HK-2 (cell line): ENCODE results near the gene OR6B1.
A peak's percentile ranks its signal among the peaks of the same experiment; 100 is the strongest.

Experiments
- DNase-seq: peaks from one replicate; pipeline ENCODE4 v3.0.0-alpha.2; 2018; ENCODE audit not compliant: unreplicated experiment

Gene OR6B1

DNA sequence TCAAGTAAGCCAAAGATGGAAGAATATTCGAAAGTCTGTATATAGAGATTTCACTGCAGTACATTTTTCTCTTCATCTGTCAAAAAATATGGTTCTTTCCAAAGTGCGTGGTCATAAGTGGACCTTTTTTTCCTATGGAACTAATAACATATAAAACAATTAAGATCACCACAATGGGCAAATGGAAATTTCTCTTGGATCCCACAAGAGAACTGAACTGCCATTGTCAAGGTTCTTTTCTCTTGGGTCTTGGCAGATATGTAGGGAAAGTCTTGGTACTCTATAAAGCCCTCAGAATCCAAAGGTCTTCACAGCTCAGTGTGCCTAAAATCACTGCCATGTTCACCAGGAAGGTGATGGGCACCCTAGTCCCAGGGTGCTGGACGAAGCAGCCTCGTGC is at the start of gene OR6B1:
Gene OR6B1 (plus strand): TSS at position 301 of the 400 bp plus-strand sequence. CDS start 3,677 bp downstream, outside the sequence.
- no peak for DNase-seq

DNA sequence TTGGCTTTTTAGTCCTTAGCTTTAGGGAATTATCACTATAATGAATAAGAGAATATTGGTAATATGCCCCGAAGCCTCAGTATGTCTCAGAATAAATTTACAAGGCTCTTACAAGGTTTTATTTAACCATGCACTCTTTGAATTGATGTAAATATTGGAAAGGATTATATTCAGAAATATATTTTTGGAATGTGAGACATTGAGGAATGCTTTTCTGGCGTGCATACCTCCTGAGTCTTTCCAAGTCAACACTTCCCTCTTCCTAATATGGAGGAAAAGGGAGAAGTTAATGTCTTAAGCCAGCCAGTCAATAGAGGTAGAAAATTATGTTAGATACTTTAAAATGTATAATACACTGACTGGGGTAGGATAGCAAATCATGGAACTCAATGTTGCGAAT is 46.7 kb upstream of the OR6B1 start:
- DNase-seq: no peak

DNA sequence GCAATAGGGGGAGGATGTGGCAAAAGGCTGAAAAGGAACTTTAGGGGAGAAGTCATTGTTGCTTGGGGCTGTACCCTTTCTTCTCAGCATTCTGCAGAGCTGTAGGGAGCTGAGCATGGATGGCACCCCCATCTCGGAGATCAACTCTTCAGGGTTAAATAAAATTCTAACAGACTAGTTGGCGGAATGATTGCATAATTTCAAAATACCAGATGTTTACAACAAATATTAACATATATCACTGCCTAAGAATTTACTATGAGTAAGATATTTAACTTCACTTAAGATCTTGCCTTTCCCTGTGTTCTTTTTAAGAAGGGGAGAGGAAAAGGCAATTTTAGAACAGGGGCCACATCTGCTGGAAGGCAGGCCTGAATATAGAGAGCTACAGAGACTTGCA is 46.0 kb upstream of the OR6B1 start:
- DNase-seq: no peak

DNA sequence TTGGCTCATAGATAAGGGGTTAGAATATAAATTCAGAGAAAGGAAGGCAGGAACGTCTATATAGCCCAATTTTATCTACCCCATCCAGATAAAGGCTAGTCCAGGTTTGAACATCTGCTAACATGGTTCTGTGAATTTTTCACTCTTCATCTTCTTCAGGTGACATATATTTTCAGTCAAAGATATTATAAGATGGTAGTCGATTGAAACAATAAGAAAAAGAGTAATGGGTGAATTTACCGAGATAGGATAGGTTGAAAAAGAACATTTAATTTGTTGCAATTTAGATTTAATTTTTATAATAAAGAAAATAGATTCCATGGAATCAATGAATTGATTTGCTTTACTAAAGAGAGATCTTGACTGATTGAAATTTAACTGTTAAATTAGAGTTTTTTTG is 45.6 kb upstream of the OR6B1 start, which contains the start of gene OR2F1:
Gene OR2F1 (plus strand): TSS at position 301 of the 400 bp plus-strand sequence. CDS start 5,127 bp downstream, outside the sequence.
- no peak for DNase-seq

DNA sequence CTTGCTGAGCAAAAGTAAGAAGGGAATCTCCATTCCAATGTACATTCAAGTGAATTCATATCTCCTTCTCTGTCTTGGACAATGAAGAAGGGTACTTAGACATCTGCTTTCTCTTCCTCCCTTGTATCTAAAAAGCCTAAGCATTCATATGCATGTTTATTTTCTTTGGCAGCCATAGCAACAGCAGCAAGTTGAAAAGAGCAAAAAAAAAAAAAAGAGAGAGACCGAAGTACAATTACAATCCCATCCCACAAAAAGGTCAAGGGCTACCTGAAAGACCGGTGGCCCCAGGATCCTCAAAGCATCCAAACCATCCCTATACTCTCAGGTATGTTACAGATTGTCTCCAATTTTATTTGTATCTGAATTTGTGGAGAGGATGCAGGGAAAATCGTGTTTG is 41.3 kb upstream of the OR6B1 start:
- no peak for DNase-seq

DNA sequence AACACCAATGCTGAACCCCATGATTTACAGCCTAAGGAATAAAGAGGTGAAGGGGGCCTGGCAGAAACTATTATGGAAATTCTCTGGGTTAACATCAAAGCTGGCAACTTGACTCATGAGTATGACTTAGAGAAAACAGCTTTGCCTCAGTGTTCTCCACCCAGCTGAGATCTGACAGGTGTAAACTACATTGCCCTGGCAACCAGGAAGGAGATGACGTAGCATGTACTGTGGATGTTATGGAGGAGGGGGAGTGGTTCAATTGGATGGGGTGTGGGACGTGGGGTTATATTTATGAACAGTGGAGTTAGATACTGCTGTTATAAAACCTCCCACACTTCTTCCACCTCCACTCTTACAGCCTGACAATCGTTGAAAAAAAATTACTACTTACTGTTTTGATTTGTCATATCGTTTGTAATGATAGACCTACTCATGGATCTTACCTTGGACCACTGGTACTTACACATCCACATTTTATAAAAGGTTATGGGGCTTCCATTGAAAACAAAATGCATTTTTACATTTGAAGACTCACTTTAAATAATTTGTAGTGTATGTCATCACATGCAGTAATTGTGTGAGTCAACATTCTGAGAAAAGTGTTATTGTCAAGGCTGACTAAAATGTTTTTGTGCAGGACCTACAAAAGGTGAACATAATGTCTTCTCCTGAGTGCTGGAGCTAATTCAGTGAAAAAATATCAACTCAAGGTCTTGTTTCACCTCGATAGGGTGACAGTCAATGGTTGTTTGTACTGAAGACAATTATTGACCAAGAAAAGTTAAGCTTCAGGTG is 39.1 kb upstream of the OR6B1 start:
- DNase-seq: no peak

DNA sequence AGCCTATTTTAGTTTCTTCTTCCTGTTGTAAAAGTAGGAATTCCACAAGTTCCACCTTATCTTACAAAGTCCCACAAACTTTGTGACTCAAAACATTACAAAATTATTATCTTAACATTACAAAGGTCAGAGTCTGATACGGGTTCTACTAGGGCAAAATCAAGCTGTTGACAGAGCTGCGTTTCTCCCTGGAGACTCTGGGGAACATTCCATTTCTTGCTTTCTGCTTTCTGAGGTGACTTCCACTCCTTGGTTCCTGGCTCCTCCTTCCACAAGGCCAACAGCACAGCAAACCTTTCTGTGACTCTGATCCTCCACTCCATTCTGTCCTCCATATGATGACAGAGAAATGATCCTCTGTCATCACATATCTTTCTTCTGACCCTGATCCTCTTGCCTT is 34.8 kb upstream of the OR6B1 start:
- no peak for DNase-seq

DNA sequence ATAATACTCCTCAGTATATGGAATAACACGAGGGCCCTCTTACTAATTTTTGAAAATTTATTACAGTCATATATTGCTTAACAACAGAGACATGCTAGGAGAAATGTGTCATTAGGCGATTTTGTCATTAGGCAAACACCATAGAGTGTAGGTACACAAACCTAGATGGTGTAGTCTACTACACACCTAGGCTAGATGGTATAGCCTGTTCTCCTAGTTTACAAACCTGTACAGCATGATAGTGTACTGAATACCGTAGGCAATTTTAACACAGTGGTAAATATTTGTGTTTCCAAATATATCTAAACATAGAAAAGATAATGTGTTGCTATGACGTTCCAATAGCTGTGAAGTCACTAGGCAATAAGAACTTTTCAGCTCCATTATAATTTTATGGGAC is 32.7 kb upstream of the OR6B1 start:
- no peak for DNase-seq

DNA sequence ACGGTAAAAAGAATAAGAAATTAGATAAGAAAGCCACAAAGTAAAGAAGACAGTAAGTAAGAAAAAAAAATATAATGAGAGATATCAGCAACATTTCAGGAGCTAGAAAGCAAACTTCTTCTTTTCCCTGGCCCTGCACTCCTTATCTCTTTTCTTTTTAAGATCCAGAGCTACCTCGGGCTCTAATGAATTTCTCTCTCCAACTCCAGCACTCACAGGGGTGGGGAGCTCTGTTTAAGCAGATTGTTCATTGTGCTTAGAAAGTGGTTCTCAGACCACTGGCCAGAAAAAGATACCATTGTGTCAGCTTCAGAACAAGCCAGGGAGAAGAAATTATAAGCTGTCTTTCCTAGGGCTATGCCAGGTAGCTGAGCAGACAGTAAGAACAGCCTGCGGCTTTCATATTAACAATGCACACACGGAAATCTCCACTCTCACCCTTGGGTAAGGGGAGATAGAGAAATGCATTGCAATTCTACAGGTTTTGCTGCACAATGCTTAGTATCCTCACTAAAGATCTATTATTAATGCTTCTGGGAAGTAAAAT is 26.2 kb upstream of the OR6B1 start:
- DNase-seq: no peak

DNA sequence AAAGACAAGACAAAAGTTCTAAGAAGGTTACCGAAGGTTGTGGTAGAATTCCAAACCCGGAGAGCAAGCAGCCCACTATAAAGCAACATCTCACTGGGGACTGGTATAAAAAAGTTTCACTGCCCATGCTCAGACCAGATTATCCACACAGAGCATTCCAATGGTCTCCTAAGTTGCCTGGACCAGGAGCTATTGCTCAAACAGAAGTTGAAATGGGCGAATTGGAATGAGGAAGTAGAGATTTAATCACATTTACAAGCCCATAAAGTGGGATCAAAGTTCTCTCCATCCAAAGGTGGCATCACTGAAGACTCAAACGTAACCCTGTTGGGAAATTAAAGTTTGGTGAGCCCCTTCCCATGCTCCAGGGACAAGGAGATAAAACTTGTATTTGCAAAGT is 25.7 kb upstream of the OR6B1 start:
- no peak for DNase-seq

DNA sequence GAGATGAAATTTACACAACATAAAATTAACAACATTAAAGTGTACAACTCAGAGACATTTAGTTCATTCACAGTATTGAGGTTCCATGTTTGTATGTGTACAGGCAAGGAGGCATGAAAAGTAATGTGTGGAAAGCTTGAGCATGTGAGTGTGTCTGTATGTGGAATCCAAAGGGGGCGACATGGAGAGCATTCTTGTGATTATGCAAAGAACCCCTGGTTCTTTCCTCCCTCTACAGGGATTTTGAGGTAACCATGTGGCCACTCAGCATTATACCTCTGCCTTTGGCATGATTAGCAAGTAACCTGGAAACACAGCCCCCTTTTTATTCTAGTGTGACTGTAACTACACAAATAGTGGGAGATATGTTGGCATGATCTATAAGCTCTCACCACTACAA is 24.5 kb upstream of the OR6B1 start:
- DNase-seq: no peak

DNA sequence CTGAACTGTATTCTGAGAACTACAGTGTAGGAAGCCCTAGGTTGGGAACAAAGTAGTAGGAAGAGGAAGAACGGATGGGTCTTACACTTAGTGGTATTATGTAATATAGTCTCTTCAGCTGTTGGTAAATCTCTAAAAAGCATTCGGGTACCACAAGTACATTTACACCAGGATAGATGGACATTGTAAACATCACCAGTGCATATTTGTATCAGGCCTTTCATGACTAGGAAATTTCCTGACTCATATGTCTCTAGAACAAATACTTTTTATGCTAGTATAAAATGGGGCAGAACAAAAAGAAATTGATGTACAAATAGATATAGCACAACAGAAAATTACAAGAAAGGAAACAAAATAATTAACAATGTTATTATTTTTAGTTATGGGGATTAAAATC is 21.5 kb upstream of the OR6B1 start:
- DNase-seq: no peak

DNA sequence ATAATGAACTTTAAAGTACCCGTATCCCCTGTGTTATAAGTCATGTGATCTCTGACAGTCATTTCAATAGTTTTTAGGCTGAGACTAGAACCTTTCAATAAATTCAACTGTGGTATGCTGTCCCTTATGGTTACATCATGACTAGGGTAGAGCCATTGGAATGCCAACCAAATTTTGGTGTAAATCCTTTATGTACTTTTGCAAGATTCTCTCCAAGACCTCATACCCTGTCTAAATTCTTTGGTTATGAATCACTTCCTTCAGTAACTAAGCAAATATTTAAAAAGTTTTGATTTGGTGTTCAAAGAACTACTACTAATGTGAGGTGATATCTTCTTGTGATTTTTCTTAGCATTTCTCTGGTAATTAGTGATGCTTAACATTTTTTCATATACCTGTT is 20.8 kb upstream of the OR6B1 start:
- DNase-seq: no peak

DNA sequence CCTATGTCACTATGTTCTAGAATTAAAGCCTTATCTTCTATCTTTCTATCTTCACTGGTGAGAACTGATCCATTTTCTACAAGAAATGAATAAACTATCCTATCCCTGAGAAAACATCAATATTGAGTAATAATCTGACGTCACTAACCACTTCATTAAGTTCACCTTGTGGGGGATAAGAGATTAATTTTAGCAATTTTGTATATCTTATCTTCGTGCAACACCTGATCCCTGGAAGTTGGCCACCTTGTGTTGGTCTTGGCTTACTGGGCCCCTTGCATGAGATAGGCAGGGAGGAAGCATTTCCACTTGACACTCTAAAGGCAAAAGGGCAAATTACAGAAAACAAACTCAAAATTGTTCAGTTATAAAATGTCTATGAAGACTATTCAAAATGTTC is 20.1 kb upstream of the OR6B1 start:
- DNase-seq: no peak

DNA sequence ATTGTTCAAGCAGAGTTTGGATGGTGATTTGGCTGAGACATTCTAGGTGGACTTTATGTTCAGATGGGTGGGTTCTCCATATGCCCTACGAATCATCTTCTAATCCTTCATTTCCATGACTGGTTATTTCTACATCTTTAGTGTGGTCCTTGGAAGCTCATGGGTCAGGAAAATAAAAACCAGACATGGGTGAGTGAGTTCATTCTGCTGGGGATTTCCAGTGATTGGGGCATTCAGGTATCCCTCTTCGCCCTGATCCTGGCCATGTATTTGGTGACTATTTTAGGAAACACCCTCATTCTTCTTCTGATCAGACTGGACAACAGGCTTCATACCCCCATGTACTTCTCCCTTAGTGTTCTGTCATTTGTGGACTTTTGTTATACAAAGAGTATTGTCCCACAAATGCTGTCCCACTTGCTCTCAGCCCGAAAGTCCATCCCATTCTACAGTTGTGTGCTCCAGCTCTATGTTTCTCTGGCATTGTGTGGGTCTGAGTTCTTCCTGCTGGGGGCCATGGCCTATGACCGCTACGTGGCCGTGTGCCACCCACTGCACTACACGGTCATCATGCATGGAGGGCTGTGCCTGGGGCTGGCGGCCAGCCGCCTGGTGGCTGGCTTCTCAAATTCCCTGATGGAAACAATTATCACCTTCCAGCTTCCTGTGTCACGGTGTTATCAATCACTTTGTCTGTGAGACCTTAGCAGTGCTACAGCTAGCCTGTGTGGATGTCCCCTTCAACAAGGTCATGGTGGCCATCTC is 19.2 kb upstream of the OR6B1 start:
- DNase-seq: peak; percentile 6

DNA sequence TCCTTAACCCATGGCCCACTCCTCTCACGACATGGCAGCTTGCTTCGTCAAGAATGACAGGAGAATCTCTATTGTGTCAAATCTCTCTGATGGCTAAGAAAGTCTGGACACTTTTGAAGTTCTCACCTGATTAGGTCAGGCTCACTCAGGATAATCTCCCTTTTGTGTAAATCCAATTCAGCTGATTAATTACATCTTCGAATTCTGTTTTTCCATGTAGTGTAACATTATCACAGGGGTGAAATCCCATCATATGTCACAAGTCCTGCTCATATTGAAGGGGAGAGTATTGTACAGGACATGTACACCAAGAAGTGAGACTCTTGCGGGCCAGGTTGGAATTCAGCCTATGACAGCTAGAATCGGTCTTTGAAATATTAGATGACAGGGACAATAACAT is 16.2 kb upstream of the OR6B1 start:
- DNase-seq: no peak

DNA sequence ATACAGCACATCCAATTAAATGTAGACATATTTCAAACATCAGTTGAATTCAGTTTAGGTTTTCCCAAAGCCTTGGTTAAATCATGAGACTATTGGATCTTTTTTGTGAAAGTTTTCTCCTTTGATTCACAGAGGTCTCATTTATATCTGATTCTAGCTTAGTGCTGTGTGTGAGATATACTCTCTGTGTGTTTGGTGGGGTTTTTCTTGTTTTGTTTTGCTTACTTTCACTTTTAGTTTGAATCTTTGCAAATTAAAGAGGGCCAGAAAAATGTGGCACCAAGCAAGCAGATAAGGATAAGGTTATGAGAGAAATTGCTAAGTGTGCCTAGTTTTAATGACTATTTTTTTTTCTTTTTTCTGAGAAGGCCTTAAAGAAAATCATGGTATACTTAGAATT is 12.6 kb upstream of the OR6B1 start:
- DNase-seq: no peak

DNA sequence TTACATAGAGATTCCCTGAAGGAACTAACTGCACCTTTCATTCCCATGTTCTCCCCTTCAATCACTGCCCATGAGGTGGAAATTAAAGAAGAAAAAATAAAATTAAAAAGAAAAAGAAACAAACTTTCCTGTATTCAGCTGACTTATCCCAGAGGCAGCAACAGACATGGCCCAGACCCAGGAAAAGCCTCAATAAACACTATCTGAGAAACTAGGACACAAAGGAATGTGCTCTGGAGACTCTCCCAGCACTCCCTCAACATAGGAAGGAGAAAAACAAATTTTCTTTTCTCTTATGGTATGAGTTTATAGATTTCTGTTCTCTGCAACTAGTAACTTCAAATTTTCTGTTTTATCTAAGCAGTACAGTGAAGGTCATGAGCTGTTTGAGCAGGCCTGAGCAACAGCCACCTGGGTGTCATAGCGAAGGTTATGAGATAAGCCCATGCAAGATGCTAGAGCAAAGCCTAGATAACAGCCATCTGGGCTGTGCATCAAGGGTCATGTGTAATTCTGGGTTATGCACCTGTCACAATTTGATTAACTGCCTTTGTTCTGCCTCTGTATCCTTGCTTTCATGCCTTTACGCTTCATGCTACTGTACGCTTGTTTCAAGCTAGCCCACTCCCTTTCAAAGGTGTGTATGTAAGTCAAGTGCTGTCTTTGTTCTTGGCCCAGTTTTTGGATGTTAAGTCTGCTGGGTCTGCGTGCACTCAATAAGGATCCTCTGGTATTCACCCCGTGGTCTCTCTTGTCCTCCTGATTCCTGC is 11.0 kb upstream of the OR6B1 start:
- no peak for DNase-seq

DNA sequence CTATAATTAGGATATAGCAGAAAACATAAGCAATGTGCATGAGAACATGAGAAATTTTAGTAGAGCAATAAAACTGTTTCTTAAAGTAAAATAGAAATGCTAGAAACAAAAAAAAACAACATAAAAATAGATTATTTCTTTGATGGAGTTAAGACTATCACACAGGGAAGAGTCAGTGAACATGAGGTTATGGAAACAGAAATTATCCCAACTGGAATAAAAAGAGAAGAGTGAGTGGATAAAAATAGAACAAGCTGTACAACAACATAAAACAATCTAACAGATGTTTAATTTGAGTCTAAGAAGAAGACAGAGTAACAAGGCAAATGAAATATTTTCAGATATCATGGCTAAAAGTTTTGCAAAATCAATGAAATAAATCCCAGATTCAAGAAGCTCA is 7.5 kb upstream of the OR6B1 start:
- DNase-seq: no peak

DNA sequence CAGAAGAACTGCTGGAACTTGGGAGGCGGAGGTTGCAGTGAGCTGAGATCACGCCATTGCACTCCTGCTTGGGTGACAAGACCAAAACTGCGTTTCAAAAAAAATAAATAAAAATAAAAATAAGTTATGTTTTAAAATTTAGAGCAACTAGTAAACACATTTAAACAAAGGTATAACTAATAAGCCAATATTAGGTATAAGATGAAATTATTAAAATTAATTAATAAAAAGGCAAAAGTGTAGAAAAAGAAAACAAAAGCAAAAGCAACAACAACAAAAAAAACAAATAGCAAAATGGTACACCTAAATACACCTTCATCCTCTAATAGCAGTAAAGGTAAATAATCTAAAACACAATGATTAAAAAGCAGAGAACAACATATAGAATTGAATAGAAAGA is 6.2 kb upstream of the OR6B1 start:
- no peak for DNase-seq

DNA sequence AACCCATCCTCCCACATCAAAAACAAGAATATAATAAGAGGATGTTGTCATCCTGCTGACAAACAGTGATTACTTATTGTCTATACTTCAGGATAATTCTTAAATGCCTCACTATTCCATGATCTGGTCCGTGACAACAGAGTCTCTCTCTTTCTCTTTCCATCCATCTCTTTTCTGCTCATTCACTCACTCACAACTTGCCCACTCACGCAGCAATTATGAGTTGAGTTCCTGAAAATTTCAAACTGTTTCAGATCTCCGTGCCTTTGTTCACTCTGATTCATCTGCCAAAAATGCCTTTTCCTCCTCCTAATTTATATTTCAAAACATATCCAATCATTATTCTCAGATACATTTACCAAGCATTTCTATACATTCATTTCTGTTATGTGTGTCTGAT is 1.4 kb downstream of the OR6B1 start:
- DNase-seq: no peak

DNA sequence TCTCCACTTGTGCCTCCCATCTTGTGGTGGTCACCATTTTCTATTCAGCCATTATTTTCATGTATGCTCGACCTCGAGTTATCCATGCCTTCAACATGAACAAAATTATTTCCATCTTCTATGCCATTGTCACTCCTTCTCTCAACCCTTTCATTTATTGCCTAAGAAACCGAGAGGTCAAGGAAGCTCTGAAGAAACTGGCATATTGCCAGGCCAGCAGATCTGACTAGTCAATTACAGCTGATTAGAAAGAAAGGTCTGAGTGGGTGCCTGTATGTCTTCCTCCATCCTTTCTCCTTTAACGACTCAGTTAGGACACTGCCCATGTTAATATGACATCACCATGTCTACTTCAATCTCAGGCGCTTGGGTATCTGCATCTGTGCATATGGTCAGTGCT is 4.6 kb downstream of the OR6B1 start:
- DNase-seq: no peak
